Brain microvascular endothelial cell (primary cell): ENCODE data around the gene RASA1.

Source experiments
- DNase-seq: peaks from one replicate; pipeline ENCODE4 v3.0.0-alpha.2; 2020
- H3K27ac ChIP-seq: fragments of 250-450 bp; sonication (Bioruptor Pico); 2 replicates; pipeline ENCODE4 v1.5.1; 2020; ENCODE audit warnings: mild to moderate bottlenecking, moderate library complexity
- H3K27me3 ChIP-seq: fragments of 250-450 bp; sonication (Bioruptor Pico); replicated peaks from 2 replicates; pipeline ENCODE4 v1.5.1; 2020; ENCODE audit warnings: mild to moderate bottlenecking
- H3K36me3 ChIP-seq: fragments of 250-450 bp; sonication (Bioruptor Pico); replicated peaks from 2 replicates; pipeline ENCODE4 v1.5.1; 2020; ENCODE audit warnings: mild to moderate bottlenecking
- H3K4me3 ChIP-seq: 2 replicates; pipeline ENCODE4 v1.5.1; 2011; ENCODE audit warnings: low read depth, mild to moderate bottlenecking, control low read depth, low read length, moderate library complexity
- in situ Hi-C: cut with HindIII; loops from 2 replicates; pipeline ENCODE4 v1.10.0; 2017; ENCODE audit warnings: low sequenced_read_pairs, low pct_ligation_motif_present
- TF ChIP-seq, protein P1 (sequence below): IDR thresholded peaks from 2 replicates; pipeline ENCODE4 v1.5.1; 2011; ENCODE audit warnings: low read depth, mild to moderate bottlenecking, moderate library complexity, low read length, control low read depth, inconsistent platforms; ENCODE audit errors: missing control alignments

RASA1 gene

DNA sequence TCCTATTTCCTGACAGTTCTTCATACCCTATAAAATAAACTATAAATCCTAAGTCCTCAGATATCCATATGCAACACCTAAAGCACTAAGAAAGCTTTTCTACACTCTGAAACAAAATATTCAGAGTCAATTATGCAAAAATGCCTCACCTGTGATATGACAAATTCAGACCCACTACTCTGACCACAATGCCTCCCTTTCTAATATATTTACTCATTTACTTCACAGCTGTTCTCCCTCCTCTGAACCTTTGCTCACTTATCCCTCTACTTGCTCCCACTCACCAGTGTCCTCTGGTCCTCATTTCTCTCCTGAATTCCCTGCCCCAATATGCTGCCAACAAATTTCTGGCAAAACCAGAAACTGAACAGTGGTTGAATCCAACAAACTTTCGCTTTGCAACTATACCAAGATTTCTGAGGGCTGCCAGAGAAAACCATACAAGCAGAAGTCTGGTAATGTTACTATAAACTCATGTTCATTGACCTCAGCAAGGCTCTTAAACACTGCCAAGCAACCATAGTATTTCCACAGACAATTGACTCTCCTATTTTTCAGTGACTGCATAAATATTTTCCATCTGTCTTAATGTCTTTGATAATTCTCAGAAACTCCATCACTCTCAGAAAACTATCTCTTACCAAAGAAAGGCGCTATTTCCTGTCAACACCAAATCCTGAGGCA lies 137.9 kb downstream of the RASA1 start:
- Histone ChIP-seq H3K27me3 (no peaks in the 10 kb centered on the region), H3K27ac (no peak overlapping the region), H3K4me3 (no peak overlapping the region), H3K36me3 (peaks cover 65% of the 10 kb centered on the region)
- in situ Hi-C loops: no loop called here
- DNase-seq: no peak
- TF ChIP-seq, protein P1, sequence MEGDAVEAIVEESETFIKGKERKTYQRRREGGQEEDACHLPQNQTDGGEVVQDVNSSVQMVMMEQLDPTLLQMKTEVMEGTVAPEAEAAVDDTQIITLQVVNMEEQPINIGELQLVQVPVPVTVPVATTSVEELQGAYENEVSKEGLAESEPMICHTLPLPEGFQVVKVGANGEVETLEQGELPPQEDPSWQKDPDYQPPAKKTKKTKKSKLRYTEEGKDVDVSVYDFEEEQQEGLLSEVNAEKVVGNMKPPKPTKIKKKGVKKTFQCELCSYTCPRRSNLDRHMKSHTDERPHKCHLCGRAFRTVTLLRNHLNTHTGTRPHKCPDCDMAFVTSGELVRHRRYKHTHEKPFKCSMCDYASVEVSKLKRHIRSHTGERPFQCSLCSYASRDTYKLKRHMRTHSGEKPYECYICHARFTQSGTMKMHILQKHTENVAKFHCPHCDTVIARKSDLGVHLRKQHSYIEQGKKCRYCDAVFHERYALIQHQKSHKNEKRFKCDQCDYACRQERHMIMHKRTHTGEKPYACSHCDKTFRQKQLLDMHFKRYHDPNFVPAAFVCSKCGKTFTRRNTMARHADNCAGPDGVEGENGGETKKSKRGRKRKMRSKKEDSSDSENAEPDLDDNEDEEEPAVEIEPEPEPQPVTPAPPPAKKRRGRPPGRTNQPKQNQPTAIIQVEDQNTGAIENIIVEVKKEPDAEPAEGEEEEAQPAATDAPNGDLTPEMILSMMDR: no peak

GRCh38 chr5:87408204-87408603 lies 140.5 kb downstream of the RASA1 start:
- TF ChIP-seq, protein P1: no peak
- no peak for DNase-seq
- in situ Hi-C loops: no loop called here

GRCh38 chr5:87410931-87411330 lies 143.2 kb downstream of the RASA1 start:
- H3K36me3 ChIP-seq: peaks cover 31% of the 10 kb centered on the region
- H3K27me3 ChIP-seq: no peaks in the 10 kb centered on the region
- in situ Hi-C loops: no loop called here
- TF ChIP-seq, protein P1: no peak
- peak overlapping the region; percentile 96 for H3K4me3 ChIP-seq
- peak overlapping the region; percentile 93 for H3K27ac ChIP-seq
- DNase-seq: no peak

More at GRCh38 chr5:87408204-87408603, 140.5 kb downstream of the RASA1 start:
- Histone ChIP-seq H3K27ac (no peak overlapping the region), H3K4me3 (no peak overlapping the region), H3K36me3 (peaks cover 53% of the 10 kb centered on the region), H3K27me3 (no peaks in the 10 kb centered on the region)

DNA sequence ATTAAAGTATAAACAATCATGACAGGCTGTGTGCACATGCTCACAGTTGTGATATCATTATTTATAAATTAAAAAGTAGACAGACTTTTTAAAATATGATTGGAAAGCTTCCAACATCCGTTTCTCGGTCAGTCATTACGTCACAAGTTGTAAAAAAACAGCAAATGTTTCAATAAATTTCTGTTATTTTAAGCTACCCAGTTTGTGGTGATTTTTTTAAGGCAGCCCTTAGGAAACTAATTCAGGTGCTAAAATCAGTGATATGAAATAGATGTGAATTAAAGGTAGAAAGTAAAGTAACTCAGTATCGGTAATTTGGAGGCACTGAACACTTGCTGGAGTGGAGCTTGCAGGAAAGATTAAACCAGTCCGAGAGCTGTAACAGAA lies 143.9 kb downstream of the RASA1 start:
- no peak for DNase-seq
- Histone ChIP-seq H3K36me3 (peaks cover 30% of the 10 kb centered on the region), H3K27me3 (no peaks in the 10 kb centered on the region), H3K4me3 (peak overlapping the region; percentile 96), H3K27ac (peak overlapping the region; percentile 93)
- in situ Hi-C loops: no loop called here
- TF ChIP-seq, protein P1: no peak

- TF ChIP-seq, protein P1: no peak
- DNase-seq: no peak
- peaks cover 26% of the 10 kb centered on the region for H3K36me3 ChIP-seq
- no peaks in the 10 kb centered on the region for H3K27me3 ChIP-seq
- peak overlapping the region; percentile 93 for H3K27ac ChIP-seq
- H3K4me3 ChIP-seq: peak overlapping the region; percentile 96
- in situ Hi-C loops: no loop called here
Observed at GRCh38 chr5:87411973-87412629, 144.4 kb downstream of the RASA1 start.
